ENCODE data around the gene CP.

The CP gene

DNA sequence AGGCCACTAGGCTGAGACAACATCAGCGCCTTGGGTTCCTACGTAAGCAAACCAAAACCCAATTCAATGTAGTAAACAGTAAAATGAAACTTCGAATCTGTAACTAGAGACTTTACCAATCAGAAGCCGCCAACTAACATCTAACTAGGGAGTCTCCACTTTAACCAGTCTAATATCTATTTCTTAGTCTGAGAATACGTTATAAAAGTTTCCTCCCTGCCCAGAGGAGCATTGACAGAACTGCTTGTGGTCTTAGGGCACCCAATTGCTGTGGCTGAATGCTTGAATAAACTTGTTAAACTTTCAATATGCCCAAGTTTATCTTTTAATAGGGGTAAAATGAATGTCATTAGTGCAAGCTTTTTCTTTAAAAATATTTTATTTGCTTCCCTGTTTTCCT is 4.3 kb downstream of the CP start:
- DNase-seq (ENCODE audit: extremely low spot score) = no peak
- TF ChIP-seq, protein P1, sequence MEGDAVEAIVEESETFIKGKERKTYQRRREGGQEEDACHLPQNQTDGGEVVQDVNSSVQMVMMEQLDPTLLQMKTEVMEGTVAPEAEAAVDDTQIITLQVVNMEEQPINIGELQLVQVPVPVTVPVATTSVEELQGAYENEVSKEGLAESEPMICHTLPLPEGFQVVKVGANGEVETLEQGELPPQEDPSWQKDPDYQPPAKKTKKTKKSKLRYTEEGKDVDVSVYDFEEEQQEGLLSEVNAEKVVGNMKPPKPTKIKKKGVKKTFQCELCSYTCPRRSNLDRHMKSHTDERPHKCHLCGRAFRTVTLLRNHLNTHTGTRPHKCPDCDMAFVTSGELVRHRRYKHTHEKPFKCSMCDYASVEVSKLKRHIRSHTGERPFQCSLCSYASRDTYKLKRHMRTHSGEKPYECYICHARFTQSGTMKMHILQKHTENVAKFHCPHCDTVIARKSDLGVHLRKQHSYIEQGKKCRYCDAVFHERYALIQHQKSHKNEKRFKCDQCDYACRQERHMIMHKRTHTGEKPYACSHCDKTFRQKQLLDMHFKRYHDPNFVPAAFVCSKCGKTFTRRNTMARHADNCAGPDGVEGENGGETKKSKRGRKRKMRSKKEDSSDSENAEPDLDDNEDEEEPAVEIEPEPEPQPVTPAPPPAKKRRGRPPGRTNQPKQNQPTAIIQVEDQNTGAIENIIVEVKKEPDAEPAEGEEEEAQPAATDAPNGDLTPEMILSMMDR (IDR thresholded peaks at IDR 0.05; ENCODE audit: control extremely low read depth, extremely low read depth, low read depth, missing control alignments) = no peak
- CTCF ChIA-PET = no interaction called here
- POLR2A ChIA-PET = no interaction called here

DNA sequence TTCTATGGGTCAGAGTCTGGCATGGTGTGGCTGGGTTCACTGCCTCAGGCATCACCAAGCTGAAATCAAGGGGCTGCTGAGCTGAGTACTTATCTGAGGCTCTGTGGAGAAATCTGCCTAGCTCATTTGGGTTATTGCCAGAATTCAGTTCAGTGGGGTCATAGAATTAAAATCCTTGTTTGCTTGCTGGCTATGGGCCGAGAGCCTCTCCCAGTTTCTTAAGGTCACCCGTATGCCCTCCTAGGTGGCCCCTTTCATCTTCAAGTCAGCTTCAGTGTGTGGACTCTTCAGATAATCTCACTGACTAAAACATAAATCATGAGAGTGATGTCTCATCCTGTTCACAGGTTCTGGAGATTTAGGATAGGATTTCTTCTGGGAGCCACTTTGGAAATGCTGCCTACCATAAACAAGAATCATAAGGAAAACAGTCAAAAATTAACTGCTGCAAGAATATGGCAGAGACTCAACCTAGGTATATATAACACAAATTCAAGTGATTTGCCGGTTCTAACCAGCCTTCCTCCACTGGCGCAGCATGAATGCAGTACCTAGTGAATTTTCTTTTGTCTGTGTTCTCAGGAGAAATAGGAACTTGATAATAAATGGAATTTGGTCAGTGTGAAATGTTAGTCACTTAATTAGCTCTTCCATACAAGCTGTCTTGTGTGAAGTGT is 5.3 kb downstream of the CP start:
- TF ChIP-seq, protein P1 (IDR thresholded peaks at IDR 0.05; ENCODE audit: control extremely low read depth, extremely low read depth, low read depth, missing control alignments) = no peak
- ChIA-PET CTCF (interaction anchor here (1.0 to 1.5 kb wide), 2 partner anchors 52 to 56 kb away, joined by 3 read pairs; no protein-coding TSS in a partner anchor), POLR2A (interaction anchor here (0.5 kb wide), 1 partner anchor 173 kb away, joined by 3 read pairs; no protein-coding TSS in a partner anchor)
- no peak for DNase-seq (ENCODE audit: extremely low spot score)

DNA sequence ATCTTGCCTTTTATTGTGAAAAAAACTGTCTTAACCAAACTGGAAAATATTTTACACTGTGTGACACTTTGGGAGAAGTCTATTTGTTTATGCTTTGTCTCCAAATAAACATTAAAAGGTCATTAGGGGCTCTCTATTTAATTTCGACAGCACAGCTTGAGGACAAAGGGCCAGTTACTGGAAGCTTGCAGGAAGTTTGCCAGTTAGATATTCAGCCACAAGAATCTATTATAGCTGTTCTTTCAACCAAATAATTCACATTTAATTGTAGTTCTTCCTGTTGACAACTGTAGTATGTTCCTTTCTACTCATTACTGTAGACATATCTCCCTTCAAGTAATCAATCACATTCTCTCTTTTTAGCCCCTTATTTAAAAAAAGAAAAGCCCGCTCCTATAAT is 6.1 kb downstream of the CP start:
- DNase-seq (ENCODE audit: extremely low spot score) = no peak
- ChIA-PET POLR2A (no interaction called here), CTCF (interaction anchor here (1.5 kb wide), 1 partner anchor 53 kb away, joined by 3 read pairs; no protein-coding TSS in a partner anchor)
- TF ChIP-seq, protein P1 (IDR thresholded peaks at IDR 0.05; ENCODE audit: control extremely low read depth, extremely low read depth, low read depth, missing control alignments) = no peak

DNA sequence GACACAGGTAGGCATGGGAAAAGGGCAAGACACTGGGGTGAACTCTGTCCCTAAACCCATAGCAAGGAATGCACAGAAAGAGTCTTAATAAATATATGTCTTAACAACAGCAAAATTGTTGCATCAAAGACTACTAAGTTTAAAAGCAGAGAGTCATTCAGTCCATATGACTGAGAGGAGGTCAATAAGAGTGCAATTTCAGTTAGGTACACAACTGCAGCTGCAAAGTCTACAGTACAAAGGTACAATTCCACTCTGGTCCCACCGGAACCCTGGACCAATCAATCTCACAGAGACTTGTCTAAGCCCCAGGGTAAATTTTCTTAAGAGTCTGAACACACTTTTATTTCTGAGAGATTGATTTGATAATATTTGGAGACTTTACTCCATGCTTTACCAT is 6.9 kb downstream of the CP start:
- no peak for DNase-seq (ENCODE audit: extremely low spot score)
- POLR2A ChIA-PET = no interaction called here

DNA sequence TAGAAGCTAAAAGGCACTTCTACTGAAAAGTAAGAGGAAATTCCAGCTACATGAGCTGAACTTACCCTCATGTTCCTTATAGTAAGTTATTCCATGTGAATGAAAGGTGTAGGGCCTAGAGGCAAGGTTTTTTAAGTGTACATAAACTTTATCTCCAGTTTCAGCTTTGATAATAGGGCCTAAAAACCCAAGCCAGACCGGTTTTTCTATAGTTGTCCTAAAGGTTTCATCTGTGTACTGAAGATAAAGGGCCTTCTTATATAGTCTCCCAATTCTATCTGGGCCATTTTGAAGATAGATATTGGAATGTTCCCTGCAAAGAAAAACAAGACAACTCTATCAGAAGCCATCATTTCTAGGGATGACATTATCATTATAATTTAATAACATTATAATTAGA is 9.2 kb downstream of the CP start:
- TF ChIP-seq, protein P1 (IDR thresholded peaks at IDR 0.05; ENCODE audit: control extremely low read depth, extremely low read depth, low read depth, missing control alignments) = no peak
- DNase-seq (ENCODE audit: extremely low spot score) = no peak
- ChIA-PET CTCF (interaction anchor here (1.6 kb wide), 1 partner anchor 20 kb away, joined by 3 read pairs; no protein-coding TSS in a partner anchor), POLR2A (no interaction called here)

More for the DNA sequence above, 6.9 kb downstream of the CP start:
- TF ChIP-seq, protein P1 (IDR thresholded peaks at IDR 0.05; ENCODE audit: control extremely low read depth, extremely low read depth, low read depth, missing control alignments) = no peak
- CTCF ChIA-PET = no interaction called here

DNA sequence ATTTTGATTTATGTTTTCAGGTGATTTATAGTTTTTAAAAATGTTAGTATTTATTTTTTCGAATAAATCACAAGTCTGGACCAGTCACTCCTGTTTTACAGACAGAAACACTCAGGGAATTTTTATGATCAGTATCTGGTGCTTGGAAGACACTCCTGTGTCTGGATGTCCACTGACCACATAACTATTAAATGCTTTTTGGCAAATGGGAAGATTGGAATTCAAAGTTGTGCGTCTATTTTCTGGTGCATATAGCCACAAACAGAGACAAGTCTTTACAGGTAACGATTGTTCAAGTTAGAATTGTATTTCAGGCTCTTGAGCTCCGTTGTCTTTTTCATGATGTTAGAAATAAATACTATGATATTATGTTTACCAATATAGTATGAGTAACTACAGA is 12.2 kb downstream of the CP start:
- CTCF ChIA-PET = interaction anchor here (1.4 kb wide), 1 partner anchor 89 kb away, joined by 4 read pairs; no protein-coding TSS in a partner anchor
- no peak for DNase-seq (ENCODE audit: extremely low spot score)
- TF ChIP-seq, protein P1 (IDR thresholded peaks at IDR 0.05; ENCODE audit: control extremely low read depth, extremely low read depth, low read depth, missing control alignments) = no peak
- POLR2A ChIA-PET = no interaction called here

Data from GM10248 (cell line).